Endodermal cell (in vitro differentiated cells): ENCODE results near the gene MRPL49. TPM values are rescaled to one million over a fixed set of nuclear protein-coding genes. Genes with fewer than 3 reads are reported as not detected.

Experiments
- DNase-seq: peaks from one replicate; pipeline ENCODE4 v3.0.0-alpha.2; 2017
- H3K27ac ChIP-seq: 2 replicates; pipeline ENCODE4 v1.5.1; 2013; ENCODE audit warnings: mild to moderate bottlenecking, low read depth, low read length, moderate library complexity
- H3K27me3 ChIP-seq: 2 replicates; pipeline ENCODE4 v1.6.1; 2013; ENCODE audit warnings: mild to moderate bottlenecking, low read length, moderate library complexity; ENCODE audit not compliant: insufficient read depth, control insufficient read depth, poor library complexity, severe bottlenecking
- H3K36me3 ChIP-seq: 2 replicates; pipeline ENCODE4 v1.7.0; 2013; ENCODE audit warnings: mild to moderate bottlenecking, low read length, moderate library complexity; ENCODE audit not compliant: control insufficient read depth, insufficient read depth
- H3K4me1 ChIP-seq: one replicate; pipeline ENCODE4 v1.7.0; 2013; ENCODE audit warnings: low read length; ENCODE audit not compliant: control insufficient read depth, insufficient read depth
- H3K4me3 ChIP-seq: 2 replicates; pipeline ENCODE4 v1.5.1; 2013; ENCODE audit warnings: mild to moderate bottlenecking, low read length, moderate library complexity
- H3K9ac ChIP-seq: 2 replicates; pipeline ENCODE4 v1.6.1; 2013; ENCODE audit warnings: mild to moderate bottlenecking, low read length, moderate library complexity; ENCODE audit not compliant: poor library complexity, severe bottlenecking; ENCODE audit errors: extremely low read depth
- H3K9me3 ChIP-seq: 2 replicates; pipeline ENCODE4 v1.6.1; 2013; ENCODE audit warnings: mild to moderate bottlenecking, low read length, moderate library complexity; ENCODE audit not compliant: control insufficient read depth
- H3K27ac Mint-ChIP-seq: 2 replicates; pipeline ENCODE4 v1.8.0; 2020; ENCODE audit warnings: mixed read lengths
- H3K27me3 Mint-ChIP-seq: 2 replicates; pipeline ENCODE4 v1.8.0; 2021; ENCODE audit warnings: mild to moderate bottlenecking, mixed read lengths; ENCODE audit not compliant: insufficient read depth
- H3K36me3 Mint-ChIP-seq: 2 replicates; pipeline ENCODE4 v1.8.0; 2020; ENCODE audit warnings: low read depth, mixed read lengths
- H3K4me1 Mint-ChIP-seq: 2 replicates; pipeline ENCODE4 v1.8.0; 2020; ENCODE audit warnings: mixed read lengths
- H3K4me3 Mint-ChIP-seq: 2 replicates; pipeline ENCODE4 v1.8.0; 2020; ENCODE audit warnings: mild to moderate bottlenecking, moderate library complexity, mixed read lengths
- H3K9me3 Mint-ChIP-seq: 2 replicates; pipeline ENCODE4 v1.8.0; 2020; ENCODE audit warnings: mild to moderate bottlenecking, mixed read lengths
- WGBS, 2 experiments: methylation state at CpG; one replicate each; pipeline versions ENCODE4 v1.1.5 to v1.1.7; 2013; ENCODE audit warnings: missing lambda C conversion rate in 2 of 2, mixed read lengths in 1 of 2; ENCODE audit not compliant: insufficient coverage in 1 of 2, insufficient read length in 1 of 2; 5-methylcytosine and 5-hydroxymethylcytosine counted together
- total RNA-seq, 2 donors: library from RNA; stranded (reverse); fragmentation: NEBNext Ultra II Directional in 1 of 2; extraction: Animal tissue kit (Norgen Biotek cat#: 25700) in 1 of 2; gene quantifications; 2 replicates in 1 of 2; 3 replicates in 1 of 2; pipeline ENCODE4 v1.2.1, GENCODE V29; 2021
- TF ChIP-seq, protein P1 (sequence below): fragments of 200-600 bp; sonication (generic); conservative IDR thresholded peaks from 2 replicates; pipeline ENCODE4 v1.5.0; 2021; ENCODE audit warnings: antibody characterized with exemption, mild to moderate bottlenecking

MRPL49 gene
- total RNA-seq, 2 donors from 2014 or later, result 53.9 to 56.6 TPM

DNA sequence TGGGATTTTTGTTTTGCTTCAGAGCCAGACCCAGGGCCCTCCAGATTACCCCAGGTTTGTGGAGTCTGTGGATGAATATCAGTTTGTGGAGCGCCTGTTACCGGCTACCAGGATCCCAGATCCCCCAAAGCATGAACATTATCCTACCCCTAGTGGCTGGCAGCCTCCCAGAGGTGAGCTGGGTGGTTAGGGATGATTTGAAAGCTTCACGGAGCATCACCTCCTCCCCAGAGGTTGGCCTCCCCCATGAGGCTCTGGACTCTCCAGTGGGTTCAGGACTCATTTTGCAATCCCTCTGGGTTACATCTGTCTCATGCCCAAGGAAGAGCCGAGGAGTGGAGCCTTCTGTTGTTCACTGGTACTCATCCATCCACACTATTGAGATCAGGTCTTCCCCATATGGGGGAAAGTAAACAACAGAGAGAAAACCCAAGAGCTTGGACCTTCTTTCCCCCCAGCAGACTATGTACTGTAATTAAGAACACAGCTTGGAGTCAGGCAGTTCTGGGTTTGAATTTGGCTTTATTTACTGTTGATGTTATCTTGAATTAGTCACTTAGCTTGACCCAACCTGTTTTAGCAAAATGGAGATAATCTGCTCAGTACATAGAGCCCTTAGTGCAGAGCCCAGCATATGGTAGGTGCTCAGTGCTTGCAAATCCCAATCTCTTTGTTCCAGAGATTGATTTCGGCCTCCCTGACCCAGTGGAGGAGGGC is 2.5 kb downstream of the MRPL49 start:
- Mint-ChIP-seq H3K27ac (no peak overlapping the region), H3K4me1 (peaks cover 8% of the 10 kb centered on the region), H3K4me3 (peak overlapping the region; percentile 5), H3K27me3 (no peaks in the 10 kb centered on the region), H3K36me3 (peaks cover 38% of the 10 kb centered on the region), H3K9me3 (no peaks in the 10 kb centered on the region)
- Histone ChIP-seq H3K9ac (no peak overlapping the region), H3K27me3 (no peaks in the 10 kb centered on the region), H3K36me3 (peaks cover 67% of the 10 kb centered on the region), H3K9me3 (no peaks in the 10 kb centered on the region), H3K4me1 (no peaks in the 10 kb centered on the region), H3K4me3 (no peak overlapping the region), H3K27ac (no peak overlapping the region)
- TF ChIP-seq, protein P1, sequence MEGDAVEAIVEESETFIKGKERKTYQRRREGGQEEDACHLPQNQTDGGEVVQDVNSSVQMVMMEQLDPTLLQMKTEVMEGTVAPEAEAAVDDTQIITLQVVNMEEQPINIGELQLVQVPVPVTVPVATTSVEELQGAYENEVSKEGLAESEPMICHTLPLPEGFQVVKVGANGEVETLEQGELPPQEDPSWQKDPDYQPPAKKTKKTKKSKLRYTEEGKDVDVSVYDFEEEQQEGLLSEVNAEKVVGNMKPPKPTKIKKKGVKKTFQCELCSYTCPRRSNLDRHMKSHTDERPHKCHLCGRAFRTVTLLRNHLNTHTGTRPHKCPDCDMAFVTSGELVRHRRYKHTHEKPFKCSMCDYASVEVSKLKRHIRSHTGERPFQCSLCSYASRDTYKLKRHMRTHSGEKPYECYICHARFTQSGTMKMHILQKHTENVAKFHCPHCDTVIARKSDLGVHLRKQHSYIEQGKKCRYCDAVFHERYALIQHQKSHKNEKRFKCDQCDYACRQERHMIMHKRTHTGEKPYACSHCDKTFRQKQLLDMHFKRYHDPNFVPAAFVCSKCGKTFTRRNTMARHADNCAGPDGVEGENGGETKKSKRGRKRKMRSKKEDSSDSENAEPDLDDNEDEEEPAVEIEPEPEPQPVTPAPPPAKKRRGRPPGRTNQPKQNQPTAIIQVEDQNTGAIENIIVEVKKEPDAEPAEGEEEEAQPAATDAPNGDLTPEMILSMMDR, result no peak
- WGBS, 2 experiments, result 80 to 92% methylated on average over 1 to 3 of the region's 5 CpGs
- DNase-seq, result peak; percentile 22

DNA sequence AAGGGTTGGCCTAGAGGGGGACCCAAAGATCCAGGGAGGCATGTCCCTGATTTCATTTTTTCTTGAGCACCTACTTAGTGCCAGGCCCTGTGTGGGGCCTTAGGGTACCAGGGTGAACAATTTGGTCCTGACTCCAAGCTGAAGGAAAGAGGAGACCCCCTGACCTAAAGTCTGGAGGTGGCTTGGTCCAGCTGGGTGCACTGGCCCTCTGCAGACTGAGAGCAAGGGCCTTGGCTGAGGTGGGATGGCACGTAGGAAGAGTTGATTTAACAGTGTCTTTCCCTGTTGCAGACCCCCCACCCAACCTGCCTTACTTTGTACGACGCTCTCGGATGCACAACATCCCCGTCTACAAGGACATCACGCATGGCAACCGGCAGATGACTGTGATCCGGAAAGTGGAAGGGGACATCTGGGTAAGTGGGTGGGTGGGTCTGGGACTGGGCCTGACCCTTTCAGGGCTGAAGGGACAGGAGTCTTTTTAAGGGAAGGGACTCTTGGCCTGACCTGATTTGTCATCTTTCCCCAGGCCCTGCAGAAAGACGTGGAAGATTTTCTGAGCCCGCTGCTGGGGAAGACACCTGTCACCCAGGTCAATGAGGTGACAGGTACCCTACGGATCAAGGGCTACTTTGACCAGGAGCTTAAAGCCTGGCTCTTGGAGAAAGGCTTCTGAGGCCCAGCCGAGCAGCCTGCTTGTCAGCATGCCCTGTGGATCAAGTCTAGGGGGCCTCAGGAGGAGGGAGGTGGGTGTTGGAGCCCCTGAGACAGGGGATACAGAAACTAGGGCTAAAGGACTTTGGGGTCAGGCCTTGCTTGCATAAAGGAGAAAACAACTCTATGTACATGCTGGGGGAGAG is 3.3 kb downstream of the MRPL49 start:
- H3K27ac ChIP-seq, result no peak overlapping the region
- peak; percentile 21 for DNase-seq
- H3K36me3 ChIP-seq, result peaks cover 64% of the 10 kb centered on the region
- TF ChIP-seq, protein P1, result no peak
- WGBS, 2 experiments, result 93 to 94% methylated on average over 7 to 12 of the region's 12 CpGs
- Mint-ChIP-seq H3K4me1 (peaks cover 8% of the 10 kb centered on the region), H3K9me3 (no peaks in the 10 kb centered on the region), H3K27ac (no peak overlapping the region), H3K4me3 (no peak overlapping the region), H3K27me3 (no peaks in the 10 kb centered on the region), H3K36me3 (peaks cover 35% of the 10 kb centered on the region)
- H3K27me3 ChIP-seq, result no peaks in the 10 kb centered on the region
- no peaks in the 10 kb centered on the region for H3K9me3 ChIP-seq
- no peaks in the 10 kb centered on the region for H3K4me1 ChIP-seq
- H3K4me3 ChIP-seq, result no peak overlapping the region
- no peak overlapping the region for H3K9ac ChIP-seq

DNA sequence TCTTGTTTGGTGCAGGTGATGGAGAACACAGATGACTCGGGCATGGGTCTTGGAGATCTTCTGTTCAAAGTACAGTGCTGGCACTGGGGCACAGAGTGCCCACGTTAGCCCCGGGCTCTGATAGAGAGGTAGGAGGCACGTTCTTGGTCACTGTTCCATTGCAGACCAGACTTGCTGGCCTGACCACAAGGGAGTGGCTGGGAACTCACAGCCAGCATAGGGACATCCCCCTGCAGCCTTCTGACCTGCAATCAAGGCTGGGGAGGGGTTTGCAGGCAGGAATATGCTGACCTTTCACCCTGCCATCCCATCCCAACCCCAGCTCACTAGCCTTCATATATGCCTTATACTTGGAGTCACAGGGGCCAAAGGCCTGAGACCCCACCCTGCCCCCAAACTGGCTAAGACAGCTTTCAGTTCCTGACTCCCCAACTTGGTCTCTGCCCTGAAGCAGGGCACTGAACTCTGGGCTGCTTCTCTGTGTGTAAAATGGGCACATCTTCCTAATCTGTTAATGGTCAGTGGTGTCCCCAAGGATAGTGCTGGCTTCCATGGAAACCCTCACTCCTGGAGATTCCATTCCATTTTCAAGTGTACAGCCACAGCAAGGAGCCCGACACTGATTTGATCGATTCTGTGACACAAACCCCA is 4.6 kb downstream of the MRPL49 start:
- Mint-ChIP-seq H3K27ac (no peak overlapping the region), H3K4me1 (peaks cover 4% of the 10 kb centered on the region), H3K36me3 (peaks cover 35% of the 10 kb centered on the region), H3K27me3 (no peaks in the 10 kb centered on the region), H3K9me3 (no peaks in the 10 kb centered on the region), H3K4me3 (no peak overlapping the region)
- H3K27ac ChIP-seq, result no peak overlapping the region
- H3K9me3 ChIP-seq, result no peaks in the 10 kb centered on the region
- peak; percentile 11 for DNase-seq
- H3K4me3 ChIP-seq, result no peak overlapping the region
- no peaks in the 10 kb centered on the region for H3K27me3 ChIP-seq
- no peak overlapping the region for H3K9ac ChIP-seq
- H3K36me3 ChIP-seq, result peaks cover 68% of the 10 kb centered on the region
- WGBS, 2 experiments, result 86 to 100% methylated on average over 4 to 6 of the region's 6 CpGs
- no peaks in the 10 kb centered on the region for H3K4me1 ChIP-seq
- TF ChIP-seq, protein P1, result no peak
